HEK293T (cell line): ENCODE data around the gene ME3.

Source experiments
- CTCF ChIA-PET: fragments of 350-600 bp; formaldehyde crosslinking; extraction: SDS; loops from one replicate; lab custom pipeline; 2021; ENCODE audit warnings: antibody characterized with exemption, inconsistent platforms; lab: Yijun Ruan, JAX
- POLR2A ChIA-PET: fragments of 350-600 bp; formaldehyde crosslinking; extraction: SDS; loops from one replicate; lab custom pipeline; 2020; ENCODE audit warnings: antibody characterized with exemption, inconsistent platforms; lab: Yijun Ruan, JAX
- DNase-seq: peaks from one replicate; pipeline ENCODE4 v3.0.0; 2012; ENCODE audit warnings: mixed read lengths; ENCODE audit errors: extremely low spot score
- ARNT ChIP-seq: fragments of 450-650 bp; IDR thresholded peaks from 2 replicates; pipeline ENCODE4 v1.6.1; 2017; ENCODE audit warnings: mild to moderate bottlenecking
- BHLHE40 ChIP-seq: fragments of 450-650 bp; IDR thresholded peaks from 2 replicates; pipeline ENCODE4 v1.6.1; 2016; ENCODE audit warnings: mild to moderate bottlenecking, moderate library complexity, borderline replicate concordance
- CTBP1 ChIP-seq: fragments of 450-650 bp; IDR thresholded peaks from 2 replicates; pipeline ENCODE4 v1.6.1; 2016; ENCODE audit warnings: borderline replicate concordance
- ELF4 ChIP-seq: fragments of 450-650 bp; IDR thresholded peaks from 2 replicates; pipeline ENCODE4 v1.6.1; 2017; ENCODE audit warnings: antibody characterized with exemption
- FOXA1 ChIP-seq: fragments of 450-650 bp; IDR thresholded peaks from 2 replicates; pipeline ENCODE4 v1.6.1; 2016; ENCODE audit warnings: mild to moderate bottlenecking
- FOXK2 ChIP-seq: fragments of 450-650 bp; IDR thresholded peaks from 2 replicates; pipeline ENCODE4 v1.6.1; 2016; ENCODE audit warnings: mild to moderate bottlenecking
- FOXM1 ChIP-seq: fragments of 450-650 bp; IDR thresholded peaks from 2 replicates; pipeline ENCODE4 v1.6.1; 2017; ENCODE audit warnings: mild to moderate bottlenecking, borderline replicate concordance
- HDGF ChIP-seq: fragments of 450-650 bp; IDR thresholded peaks from 2 replicates; pipeline ENCODE4 v1.6.1; 2017; ENCODE audit warnings: antibody characterized with exemption, borderline replicate concordance
- L3MBTL2 ChIP-seq: fragments of 450-650 bp; conservative IDR thresholded peaks from 2 replicates; pipeline ENCODE4 v1.6.1; 2016; ENCODE audit warnings: mild to moderate bottlenecking
- LEF1 ChIP-seq: fragments of 450-650 bp; IDR thresholded peaks from 2 replicates; pipeline ENCODE4 v1.6.1; 2017; ENCODE audit warnings: mild to moderate bottlenecking, borderline replicate concordance
- NFRKB ChIP-seq: fragments of 450-650 bp; IDR thresholded peaks from 2 replicates; pipeline ENCODE4 v1.6.1; 2016; ENCODE audit warnings: mild to moderate bottlenecking, moderate library complexity
- SP1 ChIP-seq: fragments of 450-650 bp; IDR thresholded peaks from 2 replicates; pipeline ENCODE4 v1.6.1; 2017
- SUZ12 ChIP-seq: fragments of 450-650 bp; IDR thresholded peaks from 2 replicates; pipeline ENCODE4 v1.6.1; 2016; ENCODE audit warnings: mild to moderate bottlenecking
- TARDBP ChIP-seq: fragments of 450-650 bp; IDR thresholded peaks from 2 replicates; pipeline ENCODE4 v1.6.1; 2016
- ZNF384 ChIP-seq: fragments of 450-650 bp; IDR thresholded peaks from 2 replicates; pipeline ENCODE4 v1.6.1; 2016
- TF ChIP-seq, protein P1 (sequence below): fragments of 450-650 bp; IDR thresholded peaks from 2 replicates; pipeline ENCODE4 v1.6.1; 2016

The ME3 gene

DNA sequence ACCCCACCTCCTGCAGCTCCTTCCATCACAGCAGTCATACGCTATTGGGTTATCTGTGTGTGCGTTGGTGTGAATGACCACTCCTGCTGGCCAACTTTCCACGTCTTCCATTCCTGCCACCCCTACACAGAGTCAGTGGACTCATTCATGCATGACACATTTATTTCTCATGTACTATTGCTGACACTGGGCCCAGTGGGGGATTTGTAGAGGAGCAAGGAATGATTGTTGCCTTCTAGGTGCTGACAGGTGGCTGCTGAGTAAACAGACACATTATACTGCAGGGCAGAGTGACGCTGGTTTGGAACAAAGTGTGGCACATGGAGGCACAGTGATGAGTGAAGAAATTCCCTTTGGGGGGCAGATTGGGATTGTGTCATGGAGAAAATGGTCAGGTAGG is 183.9 kb downstream of the ME3 start:
- CTCF ChIA-PET, result interaction anchor here (0.7 kb wide), 2 partner anchors 9 to 17 kb away, joined by 4 to 7 read pairs; no protein-coding TSS in a partner anchor
- POLR2A ChIA-PET, result no interaction called here
- DNase-seq, result no peak
- TF ChIP-seq FOXK2 (no peak), BHLHE40 (no peak), CTBP1 (no peak), FOXA1 (no peak), NFRKB (no peak), ELF4 (no peak), L3MBTL2 (no peak), SP1 (no peak), ARNT (no peak), FOXM1 (no peak), SUZ12 (no peak), HDGF (no peak), ZNF384 (no peak), TARDBP (no peak), LEF1 (no peak)
- TF ChIP-seq, protein P1, sequence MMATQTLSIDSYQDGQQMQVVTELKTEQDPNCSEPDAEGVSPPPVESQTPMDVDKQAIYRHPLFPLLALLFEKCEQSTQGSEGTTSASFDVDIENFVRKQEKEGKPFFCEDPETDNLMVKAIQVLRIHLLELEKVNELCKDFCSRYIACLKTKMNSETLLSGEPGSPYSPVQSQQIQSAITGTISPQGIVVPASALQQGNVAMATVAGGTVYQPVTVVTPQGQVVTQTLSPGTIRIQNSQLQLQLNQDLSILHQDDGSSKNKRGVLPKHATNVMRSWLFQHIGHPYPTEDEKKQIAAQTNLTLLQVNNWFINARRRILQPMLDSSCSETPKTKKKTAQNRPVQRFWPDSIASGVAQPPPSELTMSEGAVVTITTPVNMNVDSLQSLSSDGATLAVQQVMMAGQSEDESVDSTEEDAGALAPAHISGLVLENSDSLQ, result no peak

DNA sequence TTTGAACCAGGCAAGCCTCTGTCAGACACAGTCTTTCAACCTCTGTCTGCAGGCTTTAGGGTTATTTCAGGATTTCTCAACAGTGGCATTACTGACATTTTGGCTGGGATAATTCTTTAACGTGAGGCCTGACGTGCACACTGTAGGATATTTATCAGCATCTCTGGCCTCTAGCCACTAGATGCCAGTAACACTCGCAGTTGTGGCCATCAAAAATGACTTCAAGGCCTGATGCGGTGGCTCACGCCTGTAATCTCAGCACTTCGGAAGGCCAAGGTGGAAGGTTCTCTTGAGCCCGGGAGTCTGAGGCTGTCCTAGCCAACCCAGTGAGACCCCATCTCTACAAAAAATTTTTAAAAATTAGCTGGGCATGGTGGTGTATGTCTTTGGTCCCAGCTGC is 184.7 kb downstream of the ME3 start:
- CTCF ChIA-PET, result interaction anchor here (0.7 kb wide), 1 partner anchor 8 kb away, joined by 4 read pairs; no protein-coding TSS in a partner anchor
- no peak for DNase-seq
- POLR2A ChIA-PET, result no interaction called here
- TF ChIP-seq HDGF, result no peak
- TF ChIP-seq ELF4, result no peak
- no peak for TF ChIP-seq SUZ12
- TF ChIP-seq FOXA1, result no peak
- TF ChIP-seq BHLHE40, result no peak
- no peak for TF ChIP-seq SP1
- TF ChIP-seq CTBP1, result no peak
- no peak for TF ChIP-seq FOXM1
- no peak for TF ChIP-seq LEF1
- TF ChIP-seq L3MBTL2, result no peak
- no peak for TF ChIP-seq NFRKB
- TF ChIP-seq ZNF384, result no peak
- TF ChIP-seq TARDBP, result no peak
- TF ChIP-seq FOXK2, result no peak
- TF ChIP-seq, protein P1, result no peak

DNA sequence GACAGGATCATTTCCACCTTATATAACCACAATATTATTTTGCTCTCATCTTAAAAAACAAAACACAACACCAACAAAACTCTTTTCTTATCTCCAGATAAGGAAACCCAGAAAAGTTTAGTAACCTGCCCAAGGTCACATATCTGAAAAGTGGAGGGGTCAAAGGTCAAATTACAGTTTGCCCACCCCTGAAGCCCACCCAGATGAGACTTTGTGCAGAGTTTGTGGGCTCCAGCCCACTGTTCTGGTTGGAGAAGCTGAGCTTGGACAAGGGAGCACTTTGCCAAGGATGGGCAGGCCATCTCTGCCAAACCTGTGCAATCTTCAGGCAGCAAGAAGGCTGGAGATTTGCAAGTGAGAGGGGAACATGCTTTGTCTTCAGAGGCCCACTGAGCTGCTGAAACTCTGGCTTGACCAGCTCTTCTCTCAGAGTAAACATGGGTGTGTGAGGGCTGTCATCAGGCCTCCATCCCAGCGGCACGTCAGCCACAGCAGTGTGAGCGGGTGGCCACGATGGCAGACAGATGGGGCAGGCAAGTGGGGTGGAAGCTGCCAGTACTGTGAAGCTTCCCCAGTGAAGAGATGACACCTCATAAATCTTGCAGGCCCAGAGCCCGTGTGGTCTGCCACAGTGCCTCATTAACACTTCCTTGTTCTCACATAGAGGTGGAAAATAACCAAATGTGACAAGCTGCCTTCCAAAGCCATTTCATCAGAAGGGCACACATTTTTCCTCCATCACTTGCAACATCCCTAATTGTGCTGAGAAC is 186.0 kb downstream of the ME3 start:
- TF ChIP-seq FOXA1 (no peak), LEF1 (no peak), ARNT (no peak), FOXM1 (no peak), CTBP1 (no peak), BHLHE40 (no peak), NFRKB (no peak), HDGF (no peak), FOXK2 (no peak)
- POLR2A ChIA-PET, result no interaction called here
- no peak for DNase-seq
- CTCF ChIA-PET, result interaction anchor here (0.7 to 2.7 kb wide), 3 partner anchors 85 to 295 kb away, joined by 4 to 12 read pairs (median 7); no protein-coding TSS in a partner anchor

DNA sequence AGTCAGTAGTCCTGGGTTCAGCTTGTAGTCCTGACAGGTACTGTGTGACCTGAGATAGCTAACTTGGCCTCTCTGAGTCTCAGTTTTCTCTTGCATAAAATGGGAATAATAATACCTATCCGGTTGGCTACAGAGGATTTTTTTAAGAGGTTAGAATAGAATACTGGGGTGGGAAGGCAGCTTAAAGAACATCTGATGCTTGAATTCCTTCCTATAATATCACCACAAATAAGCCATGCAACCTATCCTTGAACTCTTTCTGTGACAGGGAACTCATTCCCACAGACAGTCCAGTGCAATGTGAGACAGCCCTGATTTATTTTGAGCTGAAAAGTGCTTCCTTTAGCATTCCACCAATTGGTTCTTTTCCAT is 187.6 kb downstream of the ME3 start:
- TF ChIP-seq SUZ12, result no peak
- no peak for TF ChIP-seq L3MBTL2
- TF ChIP-seq HDGF, result no peak
- TF ChIP-seq FOXA1, result no peak
- no peak for TF ChIP-seq ARNT
- no peak for TF ChIP-seq SP1
- TF ChIP-seq TARDBP, result no peak
- no peak for TF ChIP-seq FOXK2
- TF ChIP-seq ELF4, result no peak
- TF ChIP-seq ZNF384, result no peak
- no peak for TF ChIP-seq LEF1
- no peak for TF ChIP-seq NFRKB
- no peak for TF ChIP-seq BHLHE40
- TF ChIP-seq FOXM1, result no peak
- TF ChIP-seq, protein P1, result no peak
- TF ChIP-seq CTBP1, result no peak
- ChIA-PET POLR2A (interaction anchor here (0.6 to 1.7 kb wide), 4 partner anchors 14 to 151 kb away, joined by 3 to 5 read pairs (median 4); no protein-coding TSS in a partner anchor), CTCF (interaction anchor here (0.6 to 2.7 kb wide), 5 partner anchors 16 to 126 kb away, joined by 3 to 12 read pairs (median 3); no protein-coding TSS in a partner anchor)
- no peak for DNase-seq

DNA sequence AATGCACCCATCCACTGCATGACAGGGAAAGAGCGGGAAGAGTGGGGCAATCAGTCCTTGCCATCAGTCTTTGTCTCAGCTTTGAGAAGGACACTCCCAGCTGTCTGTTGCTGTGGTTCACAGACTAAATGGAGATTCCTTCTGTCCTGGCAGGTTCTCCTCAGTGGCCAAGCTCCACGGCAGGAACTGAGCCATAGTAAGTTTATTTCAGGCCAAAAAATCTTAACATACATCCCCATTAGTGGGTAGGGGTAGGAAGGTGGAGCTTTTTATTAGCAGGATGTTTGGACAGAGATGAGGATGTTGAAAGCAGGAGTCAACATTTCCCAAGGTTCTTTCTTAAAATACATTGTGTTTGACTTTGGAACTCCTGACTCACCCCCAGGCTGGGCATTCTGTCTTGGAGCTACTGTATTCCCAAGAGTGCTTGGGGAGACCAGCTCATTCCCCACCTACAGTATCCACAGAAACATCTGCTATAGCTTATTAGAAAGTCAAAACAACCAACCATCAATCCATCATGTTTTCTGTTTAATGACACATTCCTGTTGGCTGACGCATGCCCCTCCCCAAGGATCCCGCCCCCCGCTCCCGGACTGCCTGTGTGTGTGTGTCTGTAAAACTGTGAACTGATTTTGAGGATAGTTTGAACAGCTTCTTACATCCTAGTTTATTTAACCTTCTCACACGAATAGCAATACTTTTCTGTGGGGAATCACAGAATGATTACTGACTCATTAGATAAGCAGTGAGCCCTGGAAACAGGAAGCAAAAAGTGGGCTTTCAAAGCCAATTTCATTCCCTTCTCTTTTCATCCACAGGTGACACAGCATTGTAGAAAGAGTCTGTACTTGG is 188.2 kb downstream of the ME3 start:
- POLR2A ChIA-PET, result interaction anchor here (0.6 to 1.7 kb wide), 6 partner anchors 14 to 152 kb away, joined by 3 to 5 read pairs (median 4); no protein-coding TSS in a partner anchor
- DNase-seq, result peak; percentile 23
- TF ChIP-seq, protein P1, result peak; percentile 54
- TF ChIP-seq FOXM1, result no peak
- CTCF ChIA-PET, result interaction anchor here (0.7 to 2.7 kb wide), 4 partner anchors 15 to 124 kb away, joined by 3 to 12 read pairs (median 4); no protein-coding TSS in a partner anchor
